Endothelial cell of umbilical vein (primary cell): ENCODE results near the gene TOM1L2. TPM values are rescaled to one million over a fixed set of nuclear protein-coding genes. Genes with fewer than 3 reads are reported as not detected.
A peak's percentile ranks its signal among the peaks of the same experiment; 100 is the strongest.

Experiments used
- BruUV-seq: library from RNA; stranded (reverse); fragments of 400-500 nt; replicated peaks from 2 replicates; lab custom pipeline; 2021; lab: Mats Ljungman, UMichigan
- CTCF ChIA-PET: fragments of 300-600, 350-600 bp; sonication (Branson Sonifier 250); formaldehyde crosslinking; loops from one replicate; lab custom pipeline; 2021; ENCODE audit warnings: antibody characterized with exemption, inconsistent platforms; lab: Charles Lee
- POLR2A ChIA-PET: fragments of 300-600, 350-600 bp; sonication (Branson Sonifier 250); formaldehyde crosslinking; loops from one replicate; lab custom pipeline; 2021; ENCODE audit warnings: antibody characterized with exemption, inconsistent platforms; lab: Charles Lee
- DNase-seq: peaks from one replicate; pipeline ENCODE4 v3.0.0-alpha.2; 2011; ENCODE audit warnings: low read depth, low spot score
- FAIRE-seq: peaks from 2 replicates; lab custom pipeline; 2011; peaks lifted over from hg19 to GRCh38; lab: Jason Lieb, UNC
- H2AFZ ChIP-seq: 2 replicates; pipeline ENCODE4 v1.6.0; 2012; ENCODE audit warnings: low read depth, low read length, control low read depth, inconsistent platforms
- H3K27ac ChIP-seq: 2 replicates; pipeline ENCODE4 v1.5.1; 2011; ENCODE audit warnings: low read depth, mild to moderate bottlenecking, control low read depth, low read length, moderate library complexity; ENCODE audit not compliant: insufficient read depth
- H3K27me3 ChIP-seq, 2 experiments: 2 replicates each; pipeline versions ENCODE4 v1.6.0 to v1.6.1; 2011; ENCODE audit warnings: low read length in 2 of 2, mixed read lengths in 1 of 2; ENCODE audit not compliant: control insufficient read depth in 2 of 2, insufficient read depth in 2 of 2
- H3K36me3 ChIP-seq, 2 experiments: 2 replicates in 1 of 2; 3 replicates in 1 of 2; pipeline ENCODE4 v1.5.1; 2011; ENCODE audit warnings: low read length in 2 of 2, mild to moderate bottlenecking in 1 of 2, moderate library complexity in 1 of 2; ENCODE audit not compliant: control insufficient read depth in 2 of 2, insufficient read depth in 2 of 2; ENCODE audit errors: extremely low read depth in 1 of 2
- H3K4me1 ChIP-seq: 3 replicates; pipeline ENCODE4 v1.5.1; 2011; ENCODE audit warnings: mild to moderate bottlenecking, low read length; ENCODE audit not compliant: control insufficient read depth, insufficient read depth; ENCODE audit errors: extremely low read depth
- H3K4me2 ChIP-seq: 2 replicates; pipeline ENCODE4 v1.6.1; 2011; ENCODE audit warnings: low read length, control low read depth, mixed read lengths; ENCODE audit not compliant: insufficient read depth
- H3K4me3 ChIP-seq, 3 experiments: fragments of 200-600 bp in 1 of 3; sonication (generic), shearing (Covaris generic) in 1 of 3; replicated peaks in 1 of 3; 2 replicates each; pipeline ENCODE4 v1.5.1; 2011 to 2016; ENCODE audit warnings: control low read depth in 3 of 3, low read length in 3 of 3, mild to moderate bottlenecking in 2 of 3, inconsistent platforms in 1 of 3, low read depth in 1 of 3, moderate library complexity in 1 of 3; ENCODE audit not compliant: insufficient read depth in 1 of 3
- H3K79me2 ChIP-seq: 2 replicates; pipeline ENCODE4 v1.6.0; 2012; ENCODE audit warnings: low read length, inconsistent platforms; ENCODE audit not compliant: control insufficient read depth, insufficient read depth
- H3K9ac ChIP-seq: replicated peaks from 2 replicates; pipeline ENCODE3; 2011; ENCODE audit warnings: low read length, control low read depth; ENCODE audit not compliant: insufficient read depth; ENCODE audit errors: extremely low read depth
- H3K9me1 ChIP-seq: replicated peaks from 3 replicates; pipeline ENCODE4 v1.6.0; 2011; ENCODE audit warnings: mild to moderate bottlenecking, low read length; ENCODE audit not compliant: control insufficient read depth, insufficient read depth; ENCODE audit errors: extremely low read depth
- H3K9me3 ChIP-seq: replicated peaks from 2 replicates; pipeline ENCODE4 v1.5.1; 2012; ENCODE audit warnings: low read length, inconsistent platforms; ENCODE audit not compliant: control insufficient read depth, insufficient read depth
- H4K20me1 ChIP-seq: replicated peaks from 2 replicates; pipeline ENCODE3; 2011; ENCODE audit warnings: mild to moderate bottlenecking, low read length; ENCODE audit not compliant: control insufficient read depth, insufficient read depth; ENCODE audit errors: extremely low read depth
- FOS ChIP-seq: IDR thresholded peaks from 2 replicates; pipeline ENCODE4 v1.6.1; 2011; ENCODE audit warnings: mild to moderate bottlenecking, low read length, moderate library complexity, borderline replicate concordance; ENCODE audit not compliant: insufficient read depth
- GATA2 ChIP-seq: IDR thresholded peaks from 2 replicates; pipeline ENCODE4 v1.7.0; 2011; ENCODE audit warnings: low read depth, mild to moderate bottlenecking, moderate library complexity, mixed read lengths, low read length; ENCODE audit not compliant: insufficient read length, insufficient read depth
- JUN ChIP-seq: IDR thresholded peaks from 2 replicates; pipeline ENCODE4 v1.6.1; 2011; ENCODE audit warnings: borderline replicate concordance, low read depth; ENCODE audit not compliant: insufficient read length, insufficient read depth
- MYC ChIP-seq: IDR thresholded peaks from one replicate; pipeline ENCODE4 v1.6.1; 2011; ENCODE audit warnings: mild to moderate bottlenecking, low read depth, low read length
- POLR2A ChIP-seq: IDR thresholded peaks from 2 replicates; pipeline ENCODE4 v1.6.1; 2012; ENCODE audit warnings: low read depth, mild to moderate bottlenecking, control low read depth, low read length
- POLR2AphosphoS5 ChIP-seq: IDR thresholded peaks from 2 replicates; pipeline ENCODE4 v1.6.1; 2012; ENCODE audit warnings: low read depth, mild to moderate bottlenecking, control low read depth, low read length, moderate library complexity; ENCODE audit not compliant: insufficient read depth
- dilution Hi-C: fragments of 300-500 bp; cut with MboI; formaldehyde crosslinking; loops from one replicate; pipeline ENCODE4 v1.15.0; 2019; ENCODE audit warnings: low sequenced_read_pairs; ENCODE audit not compliant: extremely low pct_ligation_motif_present
- intact Hi-C: fragments of 100-400 bp; cut with micrococcal nuclease; formaldehyde crosslinking; loops from one replicate; pipeline ENCODE4 v1.10.0; 2022
- polyA plus RNA-seq, 4 experiments: library from polyadenylated mRNA; depleted of rRNA in 3 of 4; stranded (reverse) in 3 of 4; unstranded in 1 of 4; fragments of >200 nt; gene quantifications; 2 replicates each; pipeline versions ENCODE4 v1.2.1 to v1.2.3, GENCODE V29; 2011 to 2012; ENCODE audit warnings: missing spikeins in 1 of 4
- total RNA-seq: library from RNA; stranded (reverse); gene quantifications from 2 replicates; pipeline ENCODE4 v1.2.3, GENCODE V29; 2021
- TF ChIP-seq, protein P1 (sequence below), 2 donors: IDR thresholded peaks; 1 replicate in 1 of 2; 2 replicates in 1 of 2; pipeline ENCODE4 v1.5.1; 2011; ENCODE audit warnings: low read length in 2 of 2, mild to moderate bottlenecking in 2 of 2, moderate library complexity in 2 of 2, control low read depth in 1 of 2, inconsistent platforms in 1 of 2, low read depth in 1 of 2; ENCODE audit not compliant: insufficient read depth in 1 of 2; ENCODE audit errors: extremely low read depth in 1 of 2

The TOM1L2 gene
- total and polyA plus RNA-seq, 2 donors (not counting 3 experiments of a cell fraction or from before 2014, with no cell fraction given) = 31.7 to 37.6 TPM

DNA sequence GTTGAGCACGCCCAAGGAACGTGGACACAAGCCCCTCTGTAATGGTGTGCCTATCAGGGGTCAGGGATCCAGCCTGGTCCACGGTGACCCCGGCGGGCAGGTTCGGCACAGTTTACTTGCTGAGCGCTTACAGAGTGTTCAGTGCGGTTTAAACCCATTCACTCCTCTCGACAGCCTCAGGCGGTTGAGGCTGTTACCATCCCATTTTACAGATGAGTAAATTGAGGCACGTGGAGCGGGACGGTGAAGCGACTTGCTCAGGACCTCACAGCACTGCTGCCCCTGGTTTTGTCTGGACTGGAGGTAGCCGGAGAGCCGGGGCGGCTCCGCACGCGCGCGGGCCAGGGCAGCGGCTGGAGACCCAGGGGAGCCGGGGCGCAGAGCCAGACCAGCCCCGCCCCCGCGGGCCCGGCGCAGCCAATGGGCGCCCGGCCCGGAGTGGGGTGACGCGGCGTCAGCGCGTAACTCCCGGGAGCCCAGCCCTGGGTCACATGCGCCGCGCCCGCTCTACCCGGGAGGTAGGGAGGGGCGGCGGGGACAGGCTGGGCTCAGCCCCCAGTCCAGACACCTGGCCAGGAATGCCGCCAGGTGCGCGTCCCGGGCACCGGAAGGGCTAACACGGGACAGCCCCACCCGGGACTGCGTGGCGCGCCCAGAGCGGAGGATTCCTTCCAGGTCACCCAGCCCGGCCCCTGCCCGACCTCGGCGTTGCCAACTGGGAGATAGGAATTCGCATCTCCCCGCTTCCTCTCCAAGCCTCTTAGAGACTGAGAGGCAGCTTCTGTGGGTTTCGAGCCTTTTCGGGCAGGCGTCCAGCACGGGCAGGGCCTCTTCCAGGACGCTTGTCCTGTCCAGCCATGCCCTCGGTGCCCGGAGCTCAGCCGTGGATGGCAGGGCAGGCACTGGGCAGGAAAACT is 132.2 kb downstream of the TOM1L2 start:
- Histone ChIP-seq H3K4me1 (peaks cover 50% of the 10 kb centered on the region), H3K4me3 (peak overlapping the region in 2 of 3 experiments; percentile 31 to 52), H4K20me1 (no peaks in the 10 kb centered on the region), H3K9ac (peak overlapping the region; percentile 85), H3K9me1 (no peaks in the 10 kb centered on the region), H2AFZ (peak overlapping the region; percentile 60), H3K79me2 (peaks cover 10% of the 10 kb centered on the region), H3K9me3 (no peaks in the 10 kb centered on the region), H3K4me2 (peak overlapping the region; percentile 70), H3K27ac (peak overlapping the region; percentile 94), H3K27me3 (no peaks in the 10 kb centered on the region), H3K36me3 (no peaks in the 10 kb centered on the region)
- FAIRE-seq (no peak), DNase-seq (peak; percentile 83)
- TF ChIP-seq MYC (no peak), FOS (no peak), GATA2 (no peak), POLR2AphosphoS5 (peak; percentile 89), JUN (no peak), POLR2A (peak; percentile 88)
- TF ChIP-seq, protein P1, sequence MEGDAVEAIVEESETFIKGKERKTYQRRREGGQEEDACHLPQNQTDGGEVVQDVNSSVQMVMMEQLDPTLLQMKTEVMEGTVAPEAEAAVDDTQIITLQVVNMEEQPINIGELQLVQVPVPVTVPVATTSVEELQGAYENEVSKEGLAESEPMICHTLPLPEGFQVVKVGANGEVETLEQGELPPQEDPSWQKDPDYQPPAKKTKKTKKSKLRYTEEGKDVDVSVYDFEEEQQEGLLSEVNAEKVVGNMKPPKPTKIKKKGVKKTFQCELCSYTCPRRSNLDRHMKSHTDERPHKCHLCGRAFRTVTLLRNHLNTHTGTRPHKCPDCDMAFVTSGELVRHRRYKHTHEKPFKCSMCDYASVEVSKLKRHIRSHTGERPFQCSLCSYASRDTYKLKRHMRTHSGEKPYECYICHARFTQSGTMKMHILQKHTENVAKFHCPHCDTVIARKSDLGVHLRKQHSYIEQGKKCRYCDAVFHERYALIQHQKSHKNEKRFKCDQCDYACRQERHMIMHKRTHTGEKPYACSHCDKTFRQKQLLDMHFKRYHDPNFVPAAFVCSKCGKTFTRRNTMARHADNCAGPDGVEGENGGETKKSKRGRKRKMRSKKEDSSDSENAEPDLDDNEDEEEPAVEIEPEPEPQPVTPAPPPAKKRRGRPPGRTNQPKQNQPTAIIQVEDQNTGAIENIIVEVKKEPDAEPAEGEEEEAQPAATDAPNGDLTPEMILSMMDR (IDR thresholded peaks at IDR 0.05; ENCODE audit: extremely low read depth in 1 of 2, insufficient read depth in 1 of 2, low read depth in 1 of 2, low read length in 2 of 2) = no peak
- POLR2A ChIA-PET = interaction anchor here (0.6 kb wide), 1 partner anchor 147 kb away, joined by 4 read pairs; no protein-coding TSS in a partner anchor
- BruUV-seq = no TSS peak
- intact Hi-C loops (loop anchor here (1.0 kb wide), 1 partner anchor 10 kb away; no protein-coding TSS in a partner anchor), dilution Hi-C loops (no loop called here)
- CTCF ChIA-PET = interaction anchor here (0.7 to 3.1 kb wide), 8 partner anchors 20 to 79 kb away, joined by 3 to 15 read pairs (median 4); no protein-coding TSS in a partner anchor
